ENCODE results near the gene MPZ.
"Not testable (repeated sequence)": the region's sequence is repeated elsewhere in the genome, so short reads cannot be mapped to it uniquely, and the experiment has no call there.

The MPZ gene

GRCh38 chr1:161299347-161299746 is 10.4 kb downstream of the MPZ start:
- no peak for DNase-seq

DNA sequence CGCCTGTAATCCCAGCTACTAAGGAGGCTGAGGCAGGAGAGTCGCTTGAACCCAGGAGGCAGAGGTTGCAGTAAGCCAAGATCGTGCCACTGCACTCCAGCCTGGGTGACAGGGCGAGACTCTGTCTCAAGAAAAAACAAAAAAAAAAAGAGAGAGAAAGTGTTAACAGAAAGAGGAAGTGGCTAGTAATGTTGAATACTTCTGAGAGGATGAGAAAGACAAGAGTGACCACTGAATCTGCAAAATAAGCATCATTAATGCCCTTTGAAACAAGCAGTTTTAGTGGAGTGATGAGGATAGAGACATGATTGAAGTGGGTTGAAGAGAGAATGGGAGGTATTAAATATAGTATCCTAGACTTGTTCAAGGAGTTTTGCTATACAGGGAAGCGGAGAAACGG is 11.7 kb downstream of the MPZ start:
- no peak for DNase-seq

GRCh38 chr1:161297415-161297814 is 12.4 kb downstream of the MPZ start:
- DNase-seq, result no peak

DNA sequence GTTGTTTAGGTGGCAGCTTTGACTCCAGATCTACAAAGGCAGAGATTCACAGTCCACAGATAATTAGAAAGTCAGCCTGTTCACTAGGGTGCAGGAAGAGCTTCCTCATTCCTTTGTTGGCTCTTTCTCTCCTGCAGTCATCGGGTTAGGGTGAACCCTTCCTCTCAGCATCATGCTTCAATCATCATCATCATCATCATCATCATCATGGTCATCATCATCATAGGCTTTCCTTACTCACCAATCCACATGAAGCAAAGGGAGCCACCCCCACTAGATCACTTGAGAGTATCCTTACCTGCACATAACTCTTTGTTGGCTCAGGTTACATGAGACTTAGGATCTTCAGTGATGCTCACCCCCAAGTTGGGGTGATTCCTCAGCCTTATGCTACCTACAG is 19.0 kb downstream of the MPZ start:
- no peak for DNase-seq

- no peak for DNase-seq
Measured at GRCh38 chr1:161287482-161288054, 22.2 kb downstream of the MPZ start.

DNA sequence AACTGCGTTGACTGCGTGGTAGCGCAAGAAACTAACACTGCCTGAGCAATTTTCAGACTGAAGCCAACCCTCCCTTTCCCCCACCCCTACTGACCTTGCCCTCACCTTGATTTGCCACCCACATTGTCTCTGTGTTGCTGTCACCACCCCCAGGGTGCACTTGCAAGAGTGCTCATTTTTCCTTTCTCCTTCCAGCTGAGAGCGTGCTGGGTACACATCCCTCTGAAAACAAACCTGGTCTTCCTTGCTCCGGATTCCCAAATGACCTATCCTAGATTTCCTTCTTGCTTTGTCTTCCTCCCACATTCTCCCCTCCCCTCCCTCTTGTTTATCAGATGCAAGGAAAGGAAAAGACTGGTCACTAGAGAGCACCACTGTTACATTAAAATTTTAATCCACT is 24.2 kb downstream of the MPZ start:
- no peak for DNase-seq

DNA sequence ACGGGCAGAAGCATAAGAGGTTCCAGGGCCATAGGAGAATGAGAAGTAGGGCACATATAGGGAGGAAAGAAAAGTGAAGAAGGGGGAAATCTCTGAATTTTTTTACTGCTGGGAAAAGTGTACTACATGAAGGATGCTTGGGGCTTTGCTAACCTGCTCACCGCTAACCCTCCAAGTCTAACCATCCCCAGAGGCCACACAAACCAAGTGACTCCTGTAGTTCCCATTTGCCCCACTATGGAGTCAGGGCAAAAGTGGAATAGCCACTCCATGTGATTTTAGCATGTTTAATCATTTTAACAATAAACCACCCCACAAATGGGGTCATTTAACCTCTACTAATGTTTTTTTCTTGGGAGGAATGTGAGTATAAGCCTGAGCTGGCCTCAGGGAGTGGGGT is 24.7 kb downstream of the MPZ start:
- DNase-seq, result no peak

GRCh38 chr1:161282991-161283390 is 26.8 kb downstream of the MPZ start:
- DNase-seq, result no peak

DNA sequence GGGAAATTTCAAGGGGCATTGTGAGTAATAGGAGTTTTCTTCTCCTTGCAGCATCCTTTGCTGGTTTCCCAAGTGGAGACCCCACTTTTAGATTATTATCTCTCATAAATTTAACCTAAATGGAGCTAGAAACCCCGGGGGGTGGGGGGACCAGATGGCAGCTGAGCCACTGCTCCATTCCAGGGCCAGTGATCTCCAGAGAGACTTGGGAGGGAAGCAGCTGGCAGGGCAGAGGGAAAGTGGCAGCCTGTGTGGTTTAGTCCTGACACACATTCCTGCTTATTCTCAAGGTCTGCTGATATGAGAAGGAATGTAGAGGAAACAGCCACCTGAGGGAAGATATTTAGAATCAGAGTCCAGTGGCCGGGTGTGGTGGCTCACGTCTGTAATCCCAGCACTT is 34.9 kb downstream of the MPZ start:
- no peak for DNase-seq

DNA sequence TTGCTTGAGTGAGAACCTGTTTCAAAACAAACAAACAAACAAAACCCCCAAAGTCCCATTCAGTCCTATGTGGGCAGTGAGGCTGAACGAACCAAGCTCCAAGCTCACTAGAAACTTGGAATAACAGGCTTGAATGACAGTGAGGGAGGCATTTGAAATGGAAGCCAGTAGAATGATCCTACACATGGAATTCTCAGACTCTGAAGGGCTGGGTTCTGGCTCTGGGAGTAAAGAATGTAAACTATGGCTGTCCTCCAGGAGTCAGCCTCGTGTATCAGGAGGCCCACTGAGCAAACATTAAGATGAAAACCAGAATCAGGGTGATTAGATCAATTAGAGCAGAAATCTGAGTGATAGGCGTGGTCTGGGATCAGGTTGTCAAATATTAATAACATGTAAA is 36.4 kb downstream of the MPZ start:
- no peak for DNase-seq

GRCh38 chr1:161267321-161267720 is 42.4 kb downstream of the MPZ start:
- DNase-seq, result no peak

DNA sequence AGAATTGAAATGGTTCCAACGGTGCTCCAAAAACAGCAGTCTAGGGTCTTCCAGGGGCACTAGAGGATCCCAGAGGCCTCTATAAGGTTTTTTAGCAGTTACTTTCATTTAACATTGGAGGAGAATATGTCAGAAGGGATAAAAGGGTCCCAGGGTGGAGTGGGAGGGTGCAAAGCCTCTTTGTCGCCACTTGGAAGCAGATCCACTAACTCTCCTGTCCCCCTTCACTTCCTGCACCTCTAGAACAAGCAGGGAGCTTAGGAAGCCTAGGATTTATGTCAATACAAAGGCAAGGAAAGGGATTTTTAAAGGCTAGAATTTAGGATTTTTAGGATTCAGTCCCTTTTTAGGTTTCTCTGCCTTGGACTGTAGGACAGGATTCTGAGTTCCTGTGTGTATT is 42.9 kb downstream of the MPZ start:
- DNase-seq, result no peak

- no peak for DNase-seq
Measured at GRCh38 chr1:161266202-161266601, 43.6 kb downstream of the MPZ start.

- DNase-seq, result no peak
Measured at GRCh38 chr1:161265305-161265704, 44.5 kb downstream of the MPZ start.

DNA sequence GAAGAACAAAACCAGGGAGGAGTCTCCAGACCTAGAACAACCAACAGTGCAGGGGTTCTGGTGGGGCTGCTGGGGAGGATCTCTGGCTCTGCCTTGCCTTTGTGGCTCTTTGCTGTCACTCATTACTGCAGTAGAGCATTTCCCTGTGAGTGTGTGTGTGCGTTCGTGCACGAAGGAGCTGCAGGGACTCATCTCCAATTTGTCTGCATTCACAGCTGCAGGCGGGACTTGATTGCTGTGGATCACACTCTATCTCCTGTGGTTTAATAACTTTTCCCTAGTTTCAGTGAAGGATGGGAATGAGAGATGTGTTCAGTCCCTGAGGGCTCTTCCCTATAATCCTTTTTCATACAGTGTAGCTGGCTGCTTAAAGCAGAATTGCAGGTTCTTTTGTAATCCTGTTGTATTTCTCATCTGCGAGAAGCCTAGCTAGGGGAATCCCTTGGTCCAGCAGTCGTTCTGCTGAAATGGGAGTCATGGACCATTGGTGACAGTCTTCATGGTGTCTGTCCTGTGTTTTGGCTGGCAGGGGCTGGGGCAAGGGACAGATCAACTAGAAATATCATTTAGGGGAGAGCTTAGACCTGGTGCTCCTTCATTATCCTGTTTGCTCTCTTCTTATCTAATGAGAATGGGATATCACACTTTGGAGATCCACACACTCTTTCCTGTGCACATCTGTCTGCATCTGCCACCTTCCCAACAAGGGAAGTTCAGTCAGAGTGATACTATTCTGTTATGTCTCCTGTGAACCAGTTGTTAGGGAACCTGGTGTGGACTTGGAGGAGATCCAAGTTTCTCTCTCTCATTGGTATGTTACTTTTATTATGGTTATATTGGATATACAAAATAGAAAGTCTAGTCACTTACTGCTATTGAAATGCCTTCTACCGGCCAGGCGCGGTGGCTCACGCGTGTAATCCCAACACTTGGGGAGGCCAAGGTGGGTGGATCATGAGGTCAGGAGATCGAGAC is 48.2 kb downstream of the MPZ start:
- no peak for DNase-seq

- no peak for DNase-seq
Measured at GRCh38 chr1:161260376-161261260, 49.1 kb downstream of the MPZ start.

GRCh38 chr1:161259765-161260164 is 50.0 kb downstream of the MPZ start:
- DNase-seq, result no peak

- no peak for DNase-seq
Measured at GRCh38 chr1:161259345-161259702, 50.4 kb downstream of the MPZ start.

DNA sequence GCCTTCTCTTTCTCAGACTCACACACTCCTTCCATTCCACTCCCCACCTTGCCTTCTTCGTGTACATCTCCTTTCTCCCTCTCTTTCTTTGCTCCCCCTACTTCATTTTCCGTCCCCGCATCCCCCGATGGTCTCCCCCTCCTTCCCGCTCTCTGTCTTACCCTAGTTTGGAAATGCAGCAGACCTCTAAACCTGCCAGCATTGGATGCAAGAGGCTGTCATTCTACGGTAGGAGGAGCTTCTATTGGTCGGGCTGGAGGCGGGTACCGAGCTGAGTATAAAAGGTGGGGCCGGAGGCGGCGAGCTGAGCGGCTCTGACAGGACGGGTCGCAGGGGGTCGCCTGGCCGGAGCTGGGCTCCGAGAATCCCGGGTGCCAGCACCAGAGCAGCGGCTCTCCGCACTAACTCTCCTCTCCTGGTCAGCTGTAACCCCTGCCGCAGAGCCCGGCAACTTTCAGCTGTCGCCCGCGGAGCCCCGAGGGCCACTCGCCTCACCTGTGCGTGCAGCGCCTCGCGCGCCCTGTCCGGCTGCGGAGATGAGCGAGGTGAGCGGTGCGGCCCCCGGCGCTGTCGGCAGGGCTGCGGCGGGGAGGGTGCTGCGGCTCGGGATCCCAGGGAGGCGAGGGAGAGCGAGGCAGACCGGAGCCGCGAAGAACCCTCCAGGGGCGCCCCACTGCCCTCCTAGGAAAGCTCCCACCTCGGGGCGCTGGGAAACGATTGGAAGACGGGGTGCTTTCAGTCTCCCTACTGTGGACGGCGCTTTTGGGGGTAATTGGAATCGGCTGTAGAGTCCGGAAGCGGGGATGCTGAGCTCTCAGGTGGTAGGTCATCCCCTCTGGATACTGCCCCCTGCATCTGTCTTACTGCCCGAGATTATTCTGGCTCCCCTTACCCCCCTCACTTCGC is 51.1 kb downstream of the MPZ start, which contains the start of gene PCP4L1:
TSS of gene PCP4L1 (plus strand) at position 307 of the 906 bp plus-strand sequence. CDS start at position 537, 230 bp downstream.
- peak; percentile 33 for DNase-seq

DNA sequence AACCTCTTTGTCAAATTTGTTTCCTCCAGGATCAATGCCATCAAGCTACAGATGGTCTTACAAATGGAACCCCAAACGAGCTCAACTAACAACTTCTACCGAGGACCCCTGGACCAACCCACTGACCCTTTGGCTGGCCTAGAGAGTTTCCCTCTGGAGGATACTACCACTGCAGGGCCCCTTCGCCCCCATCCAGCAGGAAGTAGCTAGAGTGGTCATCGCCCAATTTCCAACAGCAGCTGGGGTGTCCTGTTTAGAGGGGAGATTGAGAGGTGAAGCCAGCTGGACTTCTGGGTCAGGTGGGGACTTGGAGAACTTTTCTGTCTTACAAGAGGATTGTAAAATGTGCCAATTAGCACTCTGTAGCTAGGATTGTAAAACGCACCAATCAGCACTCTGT is 52.7 kb downstream of the MPZ start:
- DNase-seq, result not testable (repeated sequence)

DNA sequence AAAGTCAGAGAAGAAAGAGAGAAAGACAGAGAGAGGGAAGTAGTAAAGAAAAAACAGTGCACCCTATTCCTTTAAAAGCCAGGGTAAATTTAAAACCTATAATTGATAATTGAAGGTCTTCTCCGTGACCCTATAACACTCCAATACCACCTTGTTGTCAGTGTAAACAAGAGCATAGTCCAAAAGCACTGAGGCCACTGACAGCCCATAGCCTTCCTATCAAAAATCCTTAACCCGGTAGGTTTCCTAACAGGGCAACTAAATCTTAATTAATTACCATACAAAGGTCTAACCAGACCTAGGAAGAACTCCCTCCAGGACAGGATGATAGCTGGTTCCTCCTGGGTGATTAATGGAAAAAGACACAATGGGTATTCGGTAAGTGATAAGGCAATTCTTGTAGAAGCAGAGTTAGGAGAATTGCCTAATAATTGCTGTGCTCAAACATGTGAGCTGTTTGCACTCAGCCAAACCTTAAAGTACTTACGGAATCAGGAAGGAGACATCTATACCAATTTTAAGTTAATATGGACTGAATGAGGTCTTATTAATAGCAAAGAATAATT is 53.7 kb downstream of the MPZ start:
- DNase-seq, result not testable (repeated sequence)

- not testable (repeated sequence) for DNase-seq
Measured at GRCh38 chr1:161255302-161255701, 54.5 kb downstream of the MPZ start.
